ENCODE measurements around the gene KCNMA1. TPM values are rescaled to one million over a fixed set of nuclear protein-coding genes. Genes with fewer than 3 reads are reported as not detected.

KCNMA1 gene
- total and polyA plus RNA-seq, 10 donors, result 9.3 to 114 (median 51.5) TPM

- DNase-seq, result no peak
- WGBS, 5 donors, result 0 to 33% (median 18%) methylated on average over 1 of the region's 1 CpG
Measured at GRCh38 chr10:76883596-76883995, 754.0 kb downstream of the KCNMA1 start.

GRCh38 chr10:76882796-76883195, 754.8 kb downstream of the KCNMA1 start:
- no peak for DNase-seq
- TF ChIP-seq CTCF (IDR thresholded peaks at IDR 0.05 in 8 of 11, conservative IDR thresholded peaks at IDR 0.05 in 3 of 11) (no peak), POLR2A (IDR thresholded peaks at IDR 0.05) (no peak), POLR2AphosphoS5 (IDR thresholded peaks at IDR 0.05) (no peak)
- Histone ChIP-seq H3K36me3 (no peaks in the 10 kb centered on the region), H3K4me1 (peaks cover 0 to 32% (median 12%) of the 10 kb centered on the region in 6 donors), H3K4me3 (no peak overlapping the region), H3K27ac (peak overlapping the region in 1 of 8 donors; percentile 45), H3K27me3 (replicated peaks in 1 of 7) (no peaks in the 10 kb centered on the region), H3K9me3 (no peaks in the 10 kb centered on the region)
- intact Hi-C loops (cut with DNase I; ENCODE audit: low total_unique reads), result no loop called here

More at GRCh38 chr10:76883596-76883995, 754.0 kb downstream of the KCNMA1 start:
- intact Hi-C loops (cut with DNase I; ENCODE audit: low total_unique reads), result no loop called here
- peaks cover 0 to 32% (median 12%) of the 10 kb centered on the region in 6 donors for H3K4me1 ChIP-seq
- no peak for TF ChIP-seq POLR2AphosphoS5 (IDR thresholded peaks at IDR 0.05)
- H3K27me3 ChIP-seq (replicated peaks in 1 of 7), result no peaks in the 10 kb centered on the region
- no peak overlapping the region for H3K27ac ChIP-seq
- H3K9me3 ChIP-seq, result no peaks in the 10 kb centered on the region
- H3K36me3 ChIP-seq, result no peaks in the 10 kb centered on the region
- H3K4me3 ChIP-seq, result no peak overlapping the region

DNA sequence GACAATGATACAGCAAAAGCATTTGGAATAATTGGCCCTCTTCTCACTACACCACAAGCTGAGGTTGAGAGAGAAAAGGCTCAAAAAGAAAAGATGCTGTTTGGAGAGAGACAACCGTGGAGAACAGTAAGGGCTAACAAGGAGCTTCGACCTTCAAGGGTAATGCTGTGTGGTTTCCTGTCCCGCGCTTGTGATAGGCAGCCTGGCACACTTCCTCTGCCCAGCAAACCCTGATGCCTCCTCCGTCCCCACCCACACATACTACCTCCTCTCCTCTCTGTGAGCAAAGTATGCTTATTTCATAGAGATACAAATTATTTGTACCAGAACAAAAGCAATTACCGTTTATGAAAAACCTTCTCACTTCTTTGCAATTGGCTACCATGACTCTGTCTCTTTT, 755.4 kb downstream of the KCNMA1 start:
- intact Hi-C loops (cut with DNase I; ENCODE audit: low total_unique reads), result no loop called here
- H3K9me3 ChIP-seq, result no peaks in the 10 kb centered on the region
- peaks cover 0 to 32% (median 12%) of the 10 kb centered on the region in 6 donors for H3K4me1 ChIP-seq
- DNase-seq, result no peak
- 2 to 15% (median 11%) methylated on average over 6 of the region's 6 CpGs for whole genome bisulfite sequencing, 5 donors
- H3K27ac ChIP-seq, result peak overlapping the region in 1 of 8 donors; percentile 45
- H3K27me3 ChIP-seq (replicated peaks in 1 of 7), result no peaks in the 10 kb centered on the region
- H3K36me3 ChIP-seq, result no peaks in the 10 kb centered on the region
- TF ChIP-seq CTCF (IDR thresholded peaks at IDR 0.05 in 8 of 11, conservative IDR thresholded peaks at IDR 0.05 in 3 of 11) (no peak), POLR2AphosphoS5 (IDR thresholded peaks at IDR 0.05) (no peak), POLR2A (IDR thresholded peaks at IDR 0.05) (no peak)
- H3K4me3 ChIP-seq, result no peak overlapping the region

DNA sequence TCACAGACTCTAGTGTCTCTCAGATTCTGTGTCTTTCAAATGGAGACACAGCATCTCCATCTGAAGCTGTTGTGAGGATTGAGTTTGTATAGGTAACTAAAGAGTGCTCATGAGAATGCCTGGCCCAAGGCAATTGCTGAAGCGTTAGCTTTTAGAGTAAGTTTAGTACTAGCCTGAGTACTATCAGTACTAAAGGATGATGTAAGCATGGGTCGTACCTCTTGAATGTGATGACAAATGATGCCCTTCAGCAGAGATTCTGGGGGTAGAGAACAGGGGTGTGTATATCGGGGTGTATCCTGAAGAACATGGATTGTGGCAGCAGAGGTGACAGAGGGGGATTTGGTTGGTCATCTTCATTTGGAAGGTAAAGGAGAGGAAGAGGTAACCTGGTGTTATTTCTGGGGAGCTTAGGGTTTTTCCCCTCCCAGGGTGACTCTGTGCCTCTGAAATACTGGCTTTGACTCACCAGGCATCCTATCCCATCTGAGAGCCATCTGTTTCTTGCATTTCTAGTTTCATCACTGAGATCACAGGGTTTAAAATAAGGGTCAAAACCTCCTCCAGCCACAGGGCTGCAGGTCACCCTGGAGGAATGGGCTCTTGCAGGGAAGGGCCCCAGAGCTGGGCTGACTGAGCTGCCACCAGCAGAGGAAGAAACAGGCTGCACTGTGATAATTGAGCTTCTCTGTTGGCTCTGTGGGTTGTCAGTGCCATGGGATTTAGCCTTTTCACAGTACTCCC, 756.0 kb downstream of the KCNMA1 start:
- H3K36me3 ChIP-seq, result no peaks in the 10 kb centered on the region
- no peaks in the 10 kb centered on the region for H3K27me3 ChIP-seq (replicated peaks in 1 of 7)
- peaks cover 0 to 32% (median 12%) of the 10 kb centered on the region in 6 donors for H3K4me1 ChIP-seq
- TF ChIP-seq POLR2A (IDR thresholded peaks at IDR 0.05) (no peak), POLR2AphosphoS5 (IDR thresholded peaks at IDR 0.05) (no peak), CTCF (IDR thresholded peaks at IDR 0.05 in 8 of 11, conservative IDR thresholded peaks at IDR 0.05 in 3 of 11) (no peak)
- H3K4me3 ChIP-seq, result no peak overlapping the region
- DNase-seq, result no peak
- intact Hi-C loops (cut with DNase I; ENCODE audit: low total_unique reads), result no loop called here
- no peaks in the 10 kb centered on the region for H3K9me3 ChIP-seq
- H3K27ac ChIP-seq, result peak overlapping the region in 1 of 8 donors; percentile 45
- WGBS, 5 donors, result 82 to 93% (median 83%) methylated on average over 3 of the region's 3 CpGs
